ENCODE data around the gene RITA1. TPM values are rescaled to one million over a fixed set of nuclear protein-coding genes. Genes with fewer than 3 reads are reported as not detected.

Gene RITA1
- total and polyA plus RNA-seq, 2 experiments from 2014 or later, result 16.1 to 26.9 TPM

DNA sequence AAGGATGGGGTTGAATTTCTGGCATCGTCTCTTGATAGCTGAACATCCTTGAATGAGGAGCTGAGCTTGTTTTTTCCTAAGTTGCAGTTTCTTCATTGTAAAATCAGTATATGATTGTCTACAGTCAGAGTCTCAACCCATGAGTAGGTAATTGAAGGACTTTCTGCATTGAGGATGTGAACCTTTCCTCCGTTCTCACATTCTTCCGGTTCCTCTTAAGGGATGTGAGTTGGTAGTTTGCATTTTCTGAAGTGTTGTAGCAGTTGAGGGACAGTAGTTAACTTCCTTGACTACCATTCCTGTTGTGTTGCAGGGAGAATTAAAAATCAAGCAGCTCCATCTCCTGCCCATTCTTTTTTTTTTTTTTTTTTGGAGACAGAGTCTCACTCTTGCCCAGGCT, 54.9 kb downstream of the RITA1 start:
- WGBS (ENCODE audit: low lambda C conversion rate, missing lambda C conversion rate), result 84% methylated on average over 3 of the region's 3 CpGs
- no peaks in the 10 kb centered on the region for H4K20me1 ChIP-seq (ENCODE audit: insufficient read depth, poor library complexity, severe bottlenecking)
- TF ChIP-seq, protein P1, sequence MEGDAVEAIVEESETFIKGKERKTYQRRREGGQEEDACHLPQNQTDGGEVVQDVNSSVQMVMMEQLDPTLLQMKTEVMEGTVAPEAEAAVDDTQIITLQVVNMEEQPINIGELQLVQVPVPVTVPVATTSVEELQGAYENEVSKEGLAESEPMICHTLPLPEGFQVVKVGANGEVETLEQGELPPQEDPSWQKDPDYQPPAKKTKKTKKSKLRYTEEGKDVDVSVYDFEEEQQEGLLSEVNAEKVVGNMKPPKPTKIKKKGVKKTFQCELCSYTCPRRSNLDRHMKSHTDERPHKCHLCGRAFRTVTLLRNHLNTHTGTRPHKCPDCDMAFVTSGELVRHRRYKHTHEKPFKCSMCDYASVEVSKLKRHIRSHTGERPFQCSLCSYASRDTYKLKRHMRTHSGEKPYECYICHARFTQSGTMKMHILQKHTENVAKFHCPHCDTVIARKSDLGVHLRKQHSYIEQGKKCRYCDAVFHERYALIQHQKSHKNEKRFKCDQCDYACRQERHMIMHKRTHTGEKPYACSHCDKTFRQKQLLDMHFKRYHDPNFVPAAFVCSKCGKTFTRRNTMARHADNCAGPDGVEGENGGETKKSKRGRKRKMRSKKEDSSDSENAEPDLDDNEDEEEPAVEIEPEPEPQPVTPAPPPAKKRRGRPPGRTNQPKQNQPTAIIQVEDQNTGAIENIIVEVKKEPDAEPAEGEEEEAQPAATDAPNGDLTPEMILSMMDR (IDR thresholded peaks at IDR 0.05; ENCODE audit: poor library complexity), result no peak
- TF ChIP-seq EZH2 (IDR thresholded peaks at IDR 0.05; ENCODE audit: borderline replicate concordance), result no peak
- TF ChIP-seq EZH2phosphoT487 (IDR thresholded peaks at IDR 0.05; ENCODE audit: low read depth, severe bottlenecking, unreplicated experiment), result no peak
- H2AFZ ChIP-seq, result no peak overlapping the region
- no peak for DNase-seq (ENCODE audit: low spot score)
- peaks cover 52% of the 10 kb centered on the region for H3K4me1 ChIP-seq (ENCODE audit: insufficient read depth)
- H3K36me3 ChIP-seq (replicated peaks; ENCODE audit: insufficient read depth, low read depth), result no peaks in the 10 kb centered on the region
- H3K4me3 ChIP-seq, result no peak overlapping the region
- H3K9me2 ChIP-seq (replicated peaks; ENCODE audit: insufficient read depth), result no peaks in the 10 kb centered on the region
- peak overlapping the region; percentile 98 for H3K27ac ChIP-seq
- H3K27me3 ChIP-seq, result no peaks in the 10 kb centered on the region
- no peaks in the 10 kb centered on the region for H3K9me3 ChIP-seq (ENCODE audit: low read depth)
- peaks cover 4% of the 10 kb centered on the region for H3K79me2 ChIP-seq
- H3K4me2 ChIP-seq, result peak overlapping the region; percentile 35

DNA sequence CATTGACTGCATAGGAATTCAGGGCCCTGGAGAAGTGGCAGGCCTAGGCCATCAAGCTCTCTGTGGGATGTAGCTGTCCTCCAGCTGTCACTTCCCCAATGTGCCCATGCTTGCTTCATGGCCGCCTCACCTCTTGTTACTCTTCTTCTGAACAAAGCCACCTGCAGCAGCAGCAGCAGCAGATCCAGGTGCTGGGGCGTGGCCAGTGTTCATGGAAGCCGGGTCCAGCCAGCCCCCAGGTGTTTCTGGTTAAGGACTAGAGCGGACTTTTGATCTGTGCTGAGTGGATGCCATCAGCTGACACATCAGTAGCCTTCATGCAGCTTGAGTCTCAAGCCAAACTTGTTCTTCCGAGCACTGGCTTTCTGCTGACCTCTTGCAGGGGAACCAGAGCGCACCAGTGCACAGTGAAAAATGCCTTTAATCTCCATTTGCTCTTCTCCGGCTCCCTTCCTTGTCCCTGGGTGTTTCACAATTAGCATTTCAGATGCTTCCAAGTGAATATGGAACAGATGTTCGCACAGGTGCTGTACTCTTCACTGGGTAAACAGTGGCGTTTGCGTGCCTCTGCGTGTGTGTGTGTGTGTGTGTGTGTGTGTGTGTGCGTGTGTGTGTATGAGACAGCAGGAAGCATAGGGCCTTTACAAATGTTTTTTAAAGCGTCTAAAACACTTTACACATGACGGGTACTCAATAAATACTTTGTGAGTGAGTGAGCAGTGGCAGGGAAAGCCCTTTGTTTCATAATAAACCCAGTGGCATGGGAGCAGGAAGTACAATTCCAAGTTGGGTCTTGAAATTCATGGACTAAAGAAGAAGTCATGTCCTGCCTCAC, 55.9 kb downstream of the RITA1 start:
- no peaks in the 10 kb centered on the region for H3K9me3 ChIP-seq (ENCODE audit: low read depth)
- no peaks in the 10 kb centered on the region for H3K9me2 ChIP-seq (replicated peaks; ENCODE audit: insufficient read depth)
- 37% methylated on average over 14 of the region's 14 CpGs for WGBS (ENCODE audit: low lambda C conversion rate, missing lambda C conversion rate)
- peaks cover 56% of the 10 kb centered on the region for H3K4me1 ChIP-seq (ENCODE audit: insufficient read depth)
- DNase-seq (ENCODE audit: low spot score), result peak; percentile 78
- no peaks in the 10 kb centered on the region for H4K20me1 ChIP-seq (ENCODE audit: insufficient read depth, poor library complexity, severe bottlenecking)
- H2AFZ ChIP-seq, result no peak overlapping the region
- no peak overlapping the region for H3K4me3 ChIP-seq
- peak overlapping the region; percentile 52 for H3K4me2 ChIP-seq
- peak overlapping the region; percentile 98 for H3K27ac ChIP-seq
- no peak for TF ChIP-seq EZH2 (IDR thresholded peaks at IDR 0.05; ENCODE audit: borderline replicate concordance)
- TF ChIP-seq, protein P1 (IDR thresholded peaks at IDR 0.05; ENCODE audit: poor library complexity), result no peak
- TF ChIP-seq EZH2phosphoT487 (IDR thresholded peaks at IDR 0.05; ENCODE audit: low read depth, severe bottlenecking, unreplicated experiment), result no peak
- no peaks in the 10 kb centered on the region for H3K27me3 ChIP-seq
- H3K36me3 ChIP-seq (replicated peaks; ENCODE audit: insufficient read depth, low read depth), result no peaks in the 10 kb centered on the region
- H3K79me2 ChIP-seq, result peaks cover 4% of the 10 kb centered on the region

Small RNA genes lying within 50 kb of the gene (microRNA-seq; reads per million reads assigned to microRNA genes)
- not detected for gene MIR7106

Small RNA genes lying within 50 kb of the gene (small RNA-seq; reads per million reads assigned to genes)
- gene MIR7106 (not detected), gene RF00019 (not detected)

Other genes with a start within 250 kb of the RITA1 start
- gene OAS3, start 247.2 kb upstream of the RITA1 start, total RNA-seq, result 9.0 and 15.0 TPM in 2 replicates
- gene OAS3, start 247.2 kb upstream of the RITA1 start, polyA plus RNA-seq, result 5.5 and 6.6 TPM in 2 replicates
- 0.44 and 0.50 TPM in 2 replicates for gene OAS2, start 207.2 kb upstream of the RITA1 start, total RNA-seq
- not detected in 2 replicates for gene OAS2, start 207.2 kb upstream of the RITA1 start, polyA plus RNA-seq
- gene DTX1, start 129.0 kb upstream of the RITA1 start, total RNA-seq, result 0.47 and 1.0 TPM in 2 replicates
- gene DTX1, start 129.0 kb upstream of the RITA1 start, polyA plus RNA-seq, result 0.89 and 2.3 TPM in 2 replicates
- not detected in 2 replicates for gene RASAL1, start 50.0 kb upstream of the RITA1 start, total RNA-seq
- 0.22 and 0.74 TPM in 2 replicates for gene RASAL1, start 50.0 kb upstream of the RITA1 start, polyA plus RNA-seq
- not detected in 2 replicates for gene CFAP73, start 36.0 kb upstream of the RITA1 start, total RNA-seq
- not detected in 2 replicates for gene CFAP73, start 36.0 kb upstream of the RITA1 start, polyA plus RNA-seq
- gene DDX54, start 243 bp upstream of the RITA1 start, total RNA-seq, result 32.3 and 52.6 TPM in 2 replicates
- 36.0 and 37.8 TPM in 2 replicates for gene DDX54, start 243 bp upstream of the RITA1 start, polyA plus RNA-seq
- 16.9 and 20.1 TPM in 2 replicates for gene TPCN1, start 35.7 kb downstream of the RITA1 start, total RNA-seq
- 31.3 and 32.1 TPM in 2 replicates for gene TPCN1, start 35.7 kb downstream of the RITA1 start, polyA plus RNA-seq
- 15.4 and 19.7 TPM in 2 replicates for gene SLC8B1, start 149.4 kb downstream of the RITA1 start, total RNA-seq
- 17.9 and 21.8 TPM in 2 replicates for gene SLC8B1, start 149.4 kb downstream of the RITA1 start, polyA plus RNA-seq
- 19.1 and 32.5 TPM in 2 replicates for gene PLBD2, start 172.9 kb downstream of the RITA1 start, total RNA-seq
- 40.5 and 47.6 TPM in 2 replicates for gene PLBD2, start 172.9 kb downstream of the RITA1 start, polyA plus RNA-seq
- 0.43 and 1.3 TPM in 2 replicates for gene SDS, start 218.2 kb downstream of the RITA1 start, total RNA-seq
- gene SDS, start 218.2 kb downstream of the RITA1 start, polyA plus RNA-seq, result 0.39 and 1.1 TPM in 2 replicates
- 10.3 and 13.8 TPM in 2 replicates for gene SDSL, start 236.7 kb downstream of the RITA1 start, total RNA-seq
- 24.7 and 26.7 TPM in 2 replicates for gene SDSL, start 236.7 kb downstream of the RITA1 start, polyA plus RNA-seq